Inflammatory macrophage (primary cell): Measurements from ENCODE around the gene ALDH8A1.

Source experiments
- DNase-seq, 2 donors: peaks; one replicate each; pipeline ENCODE4 v3.0.0-alpha.2; 2020 to 2022

The ALDH8A1 gene

GRCh38 chr6:134950482-134950881 lies 581 bp upstream of the ALDH8A1 start:
- DNase-seq = no peak

DNA sequence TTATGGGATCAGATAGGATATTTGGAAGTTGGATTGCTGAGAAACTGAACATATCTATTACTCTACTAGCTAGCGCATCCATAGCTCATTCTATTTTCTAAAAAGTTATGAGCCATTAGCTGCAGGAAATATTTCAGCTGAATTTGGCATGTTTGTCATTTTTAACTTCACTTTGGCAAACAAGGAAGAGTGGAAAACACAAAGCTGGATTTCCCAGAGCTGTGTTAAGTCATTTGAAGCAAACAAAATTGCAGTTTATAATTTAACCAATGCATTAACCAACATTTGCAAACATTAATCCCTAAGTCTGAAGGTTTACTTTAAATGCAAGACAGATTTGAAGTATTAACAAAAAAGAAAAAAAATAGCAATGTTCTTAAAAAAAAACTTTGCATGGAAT lies 1.2 kb downstream of the ALDH8A1 start:
- no peak for DNase-seq

DNA sequence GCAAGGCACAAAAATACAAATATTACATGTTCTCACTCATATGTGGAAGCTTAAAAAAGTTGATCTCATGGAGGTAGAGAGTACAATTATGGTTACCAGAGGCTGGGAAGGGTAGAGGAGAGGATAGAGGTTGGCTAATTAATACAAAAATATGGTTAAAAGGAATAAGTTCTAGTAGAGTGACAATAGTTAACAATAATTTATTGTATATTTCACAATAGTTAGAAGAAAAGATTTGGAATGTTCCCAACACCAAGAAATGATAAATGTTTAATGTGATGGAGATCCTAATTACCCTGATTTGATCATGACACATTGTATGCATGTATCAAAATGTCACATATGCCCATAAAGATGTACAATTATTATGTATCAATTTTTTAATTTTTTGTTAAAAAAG lies 1.8 kb downstream of the ALDH8A1 start:
- DNase-seq = no peak

DNA sequence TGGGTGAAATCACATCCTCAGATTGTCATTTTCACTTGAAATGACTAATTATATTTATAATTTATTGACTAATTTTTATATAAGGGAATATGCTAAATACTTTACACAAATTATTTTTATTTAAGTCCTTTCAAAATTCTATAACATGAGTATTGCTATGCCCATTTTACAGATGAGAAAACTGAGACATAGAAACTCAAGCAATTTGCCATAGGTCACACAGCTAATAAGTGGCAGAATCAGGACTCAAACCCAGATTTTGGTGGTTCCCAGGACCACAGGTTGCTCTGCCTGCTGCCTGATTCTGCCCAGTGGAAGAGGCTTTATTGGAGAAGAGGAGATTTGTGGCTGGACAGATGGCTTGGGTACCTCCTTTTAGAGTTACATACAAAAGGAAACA lies 4.9 kb downstream of the ALDH8A1 start:
- DNase-seq = no peak

DNA sequence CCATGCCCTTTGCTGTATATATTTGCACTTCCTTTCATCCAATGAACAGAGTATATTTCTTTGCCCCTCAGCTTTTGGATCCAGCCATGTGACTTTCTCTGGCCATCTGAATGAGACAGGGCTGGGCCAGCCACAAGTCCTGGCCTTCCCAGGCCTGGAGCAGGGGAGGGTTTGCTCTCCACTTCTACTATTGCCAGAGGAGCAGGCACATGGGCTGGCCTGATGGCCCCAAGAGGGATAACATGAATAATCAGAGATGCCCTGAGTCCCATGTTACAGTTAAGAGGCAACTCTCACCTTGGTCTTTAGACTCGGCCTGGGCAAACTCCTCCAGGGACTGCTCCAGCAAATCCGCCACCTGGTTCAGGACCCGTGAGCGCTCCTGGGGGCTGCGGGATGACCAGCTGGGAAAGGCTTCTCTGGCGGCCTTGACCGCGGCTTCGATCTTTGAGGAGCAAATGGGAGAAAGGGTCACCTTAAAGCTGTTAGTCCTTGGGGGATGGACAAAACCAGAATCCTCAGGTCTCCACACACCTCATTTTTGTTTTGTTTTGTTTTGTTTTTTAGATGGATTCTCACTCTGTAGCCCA lies 6.3 kb downstream of the ALDH8A1 start:
- DNase-seq = no peak

GRCh38 chr6:134938896-134939295 lies 11.0 kb downstream of the ALDH8A1 start:
- DNase-seq = peak; percentile 5 to 31

- no peak for DNase-seq
Measured at GRCh38 chr6:134937426-134937825, 12.5 kb downstream of the ALDH8A1 start.

DNA sequence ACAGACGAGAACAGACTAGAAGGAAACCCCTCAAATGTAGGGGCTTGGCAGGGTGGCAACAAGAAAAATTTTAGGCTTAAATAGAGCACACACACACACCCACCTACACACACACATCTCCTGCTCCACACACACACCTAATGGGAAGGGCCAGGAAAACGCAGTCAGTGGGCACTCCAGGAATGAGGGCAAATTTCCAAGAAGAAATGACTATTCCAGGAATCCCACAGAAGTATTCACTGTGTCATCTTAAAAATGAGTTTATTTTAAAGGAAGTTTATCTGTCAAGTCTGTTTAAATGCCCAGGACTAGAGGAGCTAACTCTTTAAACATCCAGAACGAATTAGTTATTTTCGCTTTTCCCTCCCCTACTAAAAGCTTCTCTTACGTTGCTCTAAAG lies 13.0 kb downstream of the ALDH8A1 start:
- DNase-seq = no peak

- no peak for DNase-seq
Measured at GRCh38 chr6:134936476-134936875, 13.4 kb downstream of the ALDH8A1 start.

GRCh38 chr6:134934793-134935485 lies 15.0 kb downstream of the ALDH8A1 start:
- DNase-seq = no peak

DNA sequence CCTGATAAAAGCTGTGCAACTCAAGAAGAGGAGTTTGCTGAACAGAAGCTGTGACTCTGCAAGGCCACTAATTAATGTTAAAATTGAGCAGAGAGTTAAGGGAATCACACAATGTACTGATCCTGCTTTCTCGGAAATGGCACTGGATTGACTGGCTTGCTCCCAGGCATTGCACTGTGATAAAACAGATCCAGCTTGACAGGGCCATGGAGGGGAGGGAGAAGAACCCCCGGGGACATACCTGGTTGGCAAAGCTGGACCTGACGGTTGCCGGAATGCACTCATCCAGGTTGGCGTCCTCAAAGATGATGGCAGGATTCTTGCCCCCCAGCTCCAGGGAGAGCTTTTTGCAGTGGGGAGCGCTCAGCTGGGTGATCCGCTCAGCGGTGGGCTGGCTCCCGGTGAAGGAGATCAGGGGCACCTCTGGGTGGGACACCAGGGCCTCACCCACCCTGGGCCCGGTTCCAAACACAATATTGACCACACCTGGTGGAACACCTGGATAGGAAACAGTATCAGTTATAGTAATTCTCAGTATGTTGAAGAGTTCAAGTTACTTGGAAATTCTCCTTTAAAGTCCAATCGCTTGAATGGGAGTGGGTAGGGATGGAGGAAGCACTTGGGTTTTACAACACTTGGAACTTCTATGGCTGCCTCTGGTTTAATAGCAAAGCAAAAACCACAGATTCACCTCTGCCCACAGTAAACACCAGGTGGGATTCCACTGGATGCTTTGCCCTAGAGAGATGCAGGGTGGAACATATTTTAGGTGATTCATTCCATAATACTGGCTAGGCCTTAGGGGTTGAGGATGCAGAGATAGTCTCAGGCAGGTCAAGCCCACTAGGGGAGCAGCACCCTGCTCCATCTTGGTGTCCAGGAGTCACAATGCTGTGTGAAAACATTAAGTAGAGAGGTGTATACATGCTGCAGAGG lies 17.1 kb downstream of the ALDH8A1 start:
- DNase-seq = no peak

DNA sequence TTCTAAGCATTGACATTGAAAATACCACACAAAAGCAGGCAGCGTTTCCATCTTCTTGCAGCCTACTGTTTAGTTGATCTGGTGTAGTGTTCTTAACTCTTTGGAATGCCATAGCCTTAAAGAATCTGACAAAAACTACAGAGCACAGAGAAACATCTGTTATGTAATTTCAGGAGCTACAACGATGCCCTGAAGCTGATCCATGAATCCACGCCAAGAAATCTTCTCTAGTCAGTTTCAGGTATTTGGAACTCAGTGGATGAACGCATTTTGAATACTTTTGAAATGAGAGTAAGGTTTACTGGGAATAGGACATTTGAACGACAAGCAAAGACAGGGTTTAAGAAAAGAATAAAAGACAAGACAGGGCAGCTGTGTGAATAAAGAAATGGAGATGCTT lies 17.8 kb downstream of the ALDH8A1 start:
- DNase-seq = no peak

GRCh38 chr6:134930463-134930862 lies 19.4 kb downstream of the ALDH8A1 start:
- DNase-seq = no peak

- no peak for DNase-seq
Measured at GRCh38 chr6:134928151-134928900, 21.6 kb downstream of the ALDH8A1 start.

DNA sequence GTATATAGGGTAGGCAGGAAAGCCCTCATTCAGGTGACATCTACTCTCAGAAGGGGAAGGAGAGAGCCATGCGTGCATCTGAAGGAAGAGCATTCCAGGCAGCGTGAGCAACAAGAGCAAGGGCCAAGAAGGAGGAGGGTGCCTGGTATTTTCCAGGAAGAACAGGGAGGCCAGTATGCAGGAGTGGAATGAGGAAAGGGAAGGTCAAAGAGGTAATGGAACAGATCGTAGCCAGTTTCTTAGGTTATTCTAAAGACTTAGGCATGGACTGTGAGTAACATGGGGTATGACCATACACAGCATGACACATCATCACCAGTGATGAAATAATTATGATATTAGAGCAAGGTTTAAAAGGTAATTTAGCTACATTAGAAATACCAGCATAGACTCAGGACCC lies 24.1 kb downstream of the ALDH8A1 start:
- DNase-seq = no peak

- DNase-seq = no peak
Measured at GRCh38 chr6:134921721-134922261, 28.1 kb downstream of the ALDH8A1 start.

GRCh38 chr6:134921276-134921675 lies 28.6 kb downstream of the ALDH8A1 start:
- DNase-seq = no peak

DNA sequence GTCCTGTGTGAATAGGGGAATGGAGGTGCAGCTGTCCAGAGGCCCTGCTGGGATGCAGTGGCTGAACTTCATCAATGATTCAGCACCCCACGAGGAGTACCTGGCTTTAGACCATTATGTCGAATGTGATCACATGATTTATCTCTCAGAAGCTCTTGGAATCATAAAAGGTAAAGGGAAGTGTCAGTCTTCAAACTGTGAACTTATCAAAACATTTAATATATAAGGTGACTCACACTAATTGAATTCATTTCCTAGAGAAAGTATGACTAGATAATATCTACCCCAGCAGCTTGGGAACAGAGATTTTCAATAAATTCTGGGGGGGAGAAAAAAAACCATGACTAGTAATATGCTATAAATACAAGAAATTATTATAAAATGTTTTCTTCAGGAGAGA lies 29.5 kb downstream of the ALDH8A1 start:
- no peak for DNase-seq

- DNase-seq = no peak
Measured at GRCh38 chr6:134918418-134918961, 31.4 kb downstream of the ALDH8A1 start.

- DNase-seq = no peak
Measured at GRCh38 chr6:134911547-134911946, 38.4 kb downstream of the ALDH8A1 start.

DNA sequence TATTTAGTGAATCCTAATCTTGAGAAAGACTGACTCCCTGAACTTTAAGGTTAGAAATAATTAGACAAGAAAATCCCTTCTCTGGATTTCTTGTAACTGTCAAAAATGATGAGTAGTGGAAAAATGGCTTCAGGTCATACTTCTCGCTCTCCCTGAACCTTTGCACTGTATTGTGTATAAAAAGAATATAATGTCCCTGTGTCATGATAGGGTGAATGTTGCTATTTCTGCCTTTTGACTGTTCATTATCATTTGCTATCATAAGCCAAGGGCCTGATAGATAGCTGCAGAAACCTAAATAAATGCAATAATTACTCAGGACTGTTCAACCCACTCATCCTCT lies 39.3 kb downstream of the ALDH8A1 start:
- DNase-seq = no peak
